KMS-11 (cell line): ENCODE data around the gene PEX16.

Experiments
- H2AFZ ChIP-seq: fragments of 200-600 bp; sonication (generic); 2 replicates; pipeline ENCODE4 v1.6.1; 2016; ENCODE audit warnings: antibody characterized with exemption, mixed run types, low read depth
- H3K27ac ChIP-seq: fragments of 200-600 bp; sonication (generic); 2 replicates; pipeline ENCODE4 v1.6.1; 2016; ENCODE audit warnings: mild to moderate bottlenecking, mixed run types
- H3K27me3 ChIP-seq: fragments of 200-600 bp; sonication (generic); 2 replicates; pipeline ENCODE4 v1.6.1; 2017; ENCODE audit warnings: mild to moderate bottlenecking, low read depth, mixed run types, moderate library complexity; ENCODE audit not compliant: insufficient read depth
- H3K36me3 ChIP-seq: fragments of 200-600 bp; sonication (generic); 2 replicates; pipeline ENCODE4 v1.6.1; 2017; ENCODE audit warnings: mild to moderate bottlenecking, mixed run types; ENCODE audit not compliant: insufficient read depth
- H3K4me1 ChIP-seq: fragments of 200-600 bp; sonication (generic); 2 replicates; pipeline ENCODE4 v1.6.1; 2016; ENCODE audit warnings: mild to moderate bottlenecking, low read depth, mixed run types; ENCODE audit not compliant: poor library complexity, severe bottlenecking
- H3K4me2 ChIP-seq: fragments of 200-600 bp; sonication (generic); 2 replicates; pipeline ENCODE4 v1.7.0; 2016; ENCODE audit warnings: mild to moderate bottlenecking, mixed run types
- H3K4me3 ChIP-seq: fragments of 200-600 bp; sonication (generic); IDR thresholded peaks from 2 replicates; pipeline ENCODE4 v1.6.1; 2017; ENCODE audit warnings: low read depth, low read length, mixed read lengths; ENCODE audit not compliant: insufficient read depth
- H3K79me2 ChIP-seq: fragments of 200-600 bp; sonication (generic); 2 replicates; pipeline ENCODE4 v1.6.1; 2016; ENCODE audit warnings: low read depth, mixed run types; ENCODE audit not compliant: insufficient read depth
- H3K9ac ChIP-seq: fragments of 200-600 bp; sonication (generic); 2 replicates; pipeline ENCODE4 v1.6.1; 2016; ENCODE audit warnings: mild to moderate bottlenecking, mixed run types
- H4K20me1 ChIP-seq: fragments of 200-600 bp; sonication (generic); 2 replicates; pipeline ENCODE4 v1.6.1; 2016; ENCODE audit warnings: mild to moderate bottlenecking, mixed run types; ENCODE audit not compliant: insufficient read depth
- TF ChIP-seq, protein P1 (sequence below): fragments of 200-600 bp; sonication (generic); conservative IDR thresholded peaks from 2 replicates; pipeline ENCODE4 v1.6.1; 2017; ENCODE audit warnings: low read depth, mild to moderate bottlenecking, antibody characterized with exemption, low read length, moderate library complexity, mixed read lengths

PEX16 gene

DNA sequence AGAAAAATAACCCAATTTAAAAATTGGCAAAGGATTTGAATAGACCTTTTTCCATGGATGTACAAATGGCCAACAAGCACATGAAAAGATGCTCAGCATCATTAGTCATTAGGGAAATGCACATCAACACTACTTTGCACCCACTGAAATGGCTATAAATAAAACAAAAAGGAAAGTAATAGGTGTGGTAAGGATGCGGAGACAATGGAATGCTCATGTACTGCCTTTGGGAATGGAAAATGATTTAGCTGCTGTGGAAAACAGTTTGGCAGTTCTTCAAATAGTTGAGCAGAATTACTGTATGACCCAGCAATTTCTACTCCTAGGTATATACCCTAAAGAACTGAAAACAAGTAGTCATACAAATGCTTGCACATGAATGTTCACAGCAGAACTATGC is 42.2 kb upstream of the PEX16 start:
- Histone ChIP-seq H3K27ac (no peak overlapping the region), H3K27me3 (no peaks in the 10 kb centered on the region), H3K36me3 (no peaks in the 10 kb centered on the region), H3K4me3 (no peak overlapping the region), H4K20me1 (no peaks in the 10 kb centered on the region), H3K4me2 (no peak overlapping the region), H3K79me2 (no peaks in the 10 kb centered on the region), H3K4me1 (peaks cover 4% of the 10 kb centered on the region), H3K9ac (no peak overlapping the region), H2AFZ (no peak overlapping the region)
- TF ChIP-seq, protein P1, sequence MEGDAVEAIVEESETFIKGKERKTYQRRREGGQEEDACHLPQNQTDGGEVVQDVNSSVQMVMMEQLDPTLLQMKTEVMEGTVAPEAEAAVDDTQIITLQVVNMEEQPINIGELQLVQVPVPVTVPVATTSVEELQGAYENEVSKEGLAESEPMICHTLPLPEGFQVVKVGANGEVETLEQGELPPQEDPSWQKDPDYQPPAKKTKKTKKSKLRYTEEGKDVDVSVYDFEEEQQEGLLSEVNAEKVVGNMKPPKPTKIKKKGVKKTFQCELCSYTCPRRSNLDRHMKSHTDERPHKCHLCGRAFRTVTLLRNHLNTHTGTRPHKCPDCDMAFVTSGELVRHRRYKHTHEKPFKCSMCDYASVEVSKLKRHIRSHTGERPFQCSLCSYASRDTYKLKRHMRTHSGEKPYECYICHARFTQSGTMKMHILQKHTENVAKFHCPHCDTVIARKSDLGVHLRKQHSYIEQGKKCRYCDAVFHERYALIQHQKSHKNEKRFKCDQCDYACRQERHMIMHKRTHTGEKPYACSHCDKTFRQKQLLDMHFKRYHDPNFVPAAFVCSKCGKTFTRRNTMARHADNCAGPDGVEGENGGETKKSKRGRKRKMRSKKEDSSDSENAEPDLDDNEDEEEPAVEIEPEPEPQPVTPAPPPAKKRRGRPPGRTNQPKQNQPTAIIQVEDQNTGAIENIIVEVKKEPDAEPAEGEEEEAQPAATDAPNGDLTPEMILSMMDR = no peak

DNA sequence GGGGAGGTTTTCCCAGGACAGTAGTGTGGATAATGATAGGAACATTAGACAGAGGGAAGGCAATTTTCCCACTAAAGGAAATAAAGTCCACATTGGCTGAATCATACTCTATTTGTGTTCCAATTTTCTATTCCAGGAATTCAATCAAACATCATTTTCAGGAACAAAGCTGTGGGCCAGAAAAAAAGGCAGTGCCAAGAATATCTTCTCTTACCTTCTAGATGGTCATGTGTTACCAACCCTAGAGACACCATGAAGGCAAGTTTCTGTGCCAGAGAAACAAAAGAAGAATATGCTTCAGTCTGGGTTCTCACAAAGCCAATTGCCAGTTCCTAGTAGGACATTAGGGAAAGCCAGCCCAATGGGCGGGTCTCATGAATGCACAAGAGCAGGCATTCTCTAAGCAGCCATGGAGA is 32.3 kb upstream of the PEX16 start:
- no peaks in the 10 kb centered on the region for H3K4me1 ChIP-seq
- H3K4me2 ChIP-seq = no peak overlapping the region
- H3K9ac ChIP-seq = no peak overlapping the region
- no peaks in the 10 kb centered on the region for H3K36me3 ChIP-seq
- no peak overlapping the region for H2AFZ ChIP-seq
- TF ChIP-seq, protein P1 = no peak
- H3K27me3 ChIP-seq = no peaks in the 10 kb centered on the region
- H4K20me1 ChIP-seq = no peaks in the 10 kb centered on the region
- no peak overlapping the region for H3K4me3 ChIP-seq
- H3K27ac ChIP-seq = no peak overlapping the region
- no peaks in the 10 kb centered on the region for H3K79me2 ChIP-seq

DNA sequence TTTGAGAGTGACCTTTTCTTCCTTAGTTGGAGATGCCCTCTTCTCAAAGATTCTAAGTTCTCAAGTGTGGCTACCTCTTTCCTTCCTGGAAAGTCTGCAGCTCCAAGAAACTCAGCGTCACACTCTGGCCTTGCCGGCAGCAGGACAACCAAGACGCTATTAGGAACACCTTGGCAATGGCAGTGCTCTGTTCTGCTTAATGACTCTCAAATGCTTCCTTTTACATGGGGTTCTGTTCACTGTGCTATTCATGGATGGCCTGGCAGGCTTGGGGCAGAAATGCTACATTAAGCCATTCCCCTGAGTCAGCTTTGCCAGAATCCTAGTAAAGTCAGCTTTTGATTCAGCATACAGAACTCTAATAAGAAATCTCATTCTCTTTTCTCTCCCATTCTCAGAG is 30.7 kb upstream of the PEX16 start:
- H2AFZ ChIP-seq = no peak overlapping the region
- H3K4me3 ChIP-seq = no peak overlapping the region
- no peaks in the 10 kb centered on the region for H3K36me3 ChIP-seq

DNA sequence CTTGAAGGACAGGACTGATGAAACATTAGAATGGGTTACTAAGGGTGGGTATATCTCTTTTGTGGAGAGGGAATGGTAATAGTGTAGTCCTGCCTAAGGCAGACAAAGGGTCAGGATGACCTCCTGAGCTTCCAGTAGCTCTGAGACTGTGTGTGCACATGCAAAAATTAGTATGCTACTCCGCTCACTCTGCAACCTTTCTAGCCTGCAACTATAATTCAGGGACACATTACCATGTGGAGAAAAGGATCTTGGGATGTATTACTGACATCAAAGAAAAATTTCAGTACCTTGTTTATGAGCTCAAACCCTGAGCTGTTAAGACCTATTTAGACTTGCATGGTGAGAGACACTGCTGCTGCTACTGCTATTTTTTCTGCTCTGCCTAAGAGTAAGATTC is 30.2 kb upstream of the PEX16 start:
- no peaks in the 10 kb centered on the region for H3K27me3 ChIP-seq
- H3K27ac ChIP-seq = no peak overlapping the region
- no peaks in the 10 kb centered on the region for H3K4me1 ChIP-seq
- no peak overlapping the region for H2AFZ ChIP-seq
- no peaks in the 10 kb centered on the region for H4K20me1 ChIP-seq
- no peaks in the 10 kb centered on the region for H3K79me2 ChIP-seq
- no peaks in the 10 kb centered on the region for H3K36me3 ChIP-seq
- TF ChIP-seq, protein P1 = no peak
- no peak overlapping the region for H3K4me3 ChIP-seq
- no peak overlapping the region for H3K4me2 ChIP-seq
- no peak overlapping the region for H3K9ac ChIP-seq

More for the DNA sequence above, 30.7 kb upstream of the PEX16 start:
- Histone ChIP-seq H3K27ac (no peak overlapping the region), H3K4me1 (no peaks in the 10 kb centered on the region), H3K4me2 (no peak overlapping the region), H3K9ac (no peak overlapping the region), H3K27me3 (no peaks in the 10 kb centered on the region), H4K20me1 (no peaks in the 10 kb centered on the region), H3K79me2 (no peaks in the 10 kb centered on the region)
- TF ChIP-seq, protein P1 = no peak
